Esophagus squamous epithelium (tissue), 5 donors: ENCODE data around the gene ITGB6. TPM values are rescaled to one million over a fixed set of nuclear protein-coding genes. Genes with fewer than 3 reads are reported as not detected.

Source experiments
- DNase-seq: peaks from one replicate; lab custom pipeline; 2025; lab: John Stamatoyannopoulos, UW
- H3K27ac ChIP-seq, 4 donors: fragments of 200-600 bp; sonication (generic); one replicate each; pipeline ENCODE4 v1.5.1; 2016 to 2019; ENCODE audit warnings: mild to moderate bottlenecking in 1 of 4
- H3K27me3 ChIP-seq, 4 donors: fragments of 200-600 bp; sonication (generic); 1 replicate in 3 of 4; 2 replicates in 1 of 4; pipeline versions ENCODE4 v1.5.1 to v1.6.0; 2017 to 2021; ENCODE audit warnings: antibody characterized with exemption in 1 of 4
- H3K36me3 ChIP-seq, 3 donors: fragments of 200-600 bp; sonication (generic); one replicate each; pipeline ENCODE4 v1.5.1; 2016 to 2019
- H3K4me1 ChIP-seq, 3 donors: fragments of 200-600 bp; sonication (generic); one replicate each; pipeline ENCODE4 v1.5.1; 2017 to 2019
- H3K4me3 ChIP-seq, 4 donors: fragments of 200-600 bp; sonication (generic); 1 replicate in 3 of 4; 2 replicates in 1 of 4; pipeline ENCODE4 v1.5.1; 2016 to 2019; ENCODE audit warnings: mild to moderate bottlenecking in 2 of 4, moderate library complexity in 1 of 4
- H3K9me3 ChIP-seq, 3 donors: fragments of 200-600 bp; sonication (generic); one replicate each; pipeline ENCODE4 v1.5.1; 2016 to 2019
- POLR2A ChIP-seq, 4 donors: fragments of 450-650 bp; IDR thresholded peaks; one replicate each; pipeline ENCODE4 v1.6.1; 2017; ENCODE audit warnings: antibody characterized with exemption in 4 of 4, mild to moderate bottlenecking in 4 of 4, moderate library complexity in 3 of 4
- WGBS, 2 donors: methylation state at CpG; one replicate each; pipeline ENCODE4 v1.1.5; 2018; 5-methylcytosine and 5-hydroxymethylcytosine counted together
- intact Hi-C: fragments of 100-400 bp; cut with DNase I; formaldehyde crosslinking; loops from one replicate; pipeline ENCODE4 v1.15.0; 2022
- total RNA-seq, 4 donors: library from RNA; depleted of rRNA; stranded (reverse); fragments of >200 nt; gene quantifications; one replicate each; pipeline ENCODE4 v1.1.0, GENCODE V29; 2016
- TF ChIP-seq, protein P1 (sequence below), 6 experiments: fragments of 450-650 bp in 4 of 6; fragments of 200-600 bp in 2 of 6; sonication (generic) in 2 of 6; IDR thresholded peaks; one replicate each; pipeline ENCODE4 v1.5.1; 2016 to 2019; ENCODE audit warnings: antibody characterized with exemption in 6 of 6, mild to moderate bottlenecking in 4 of 6, moderate library complexity in 4 of 6
- donor health status: DM: yes; HTN: yes; CAD: no.

Gene ITGB6
- total RNA-seq, 4 donors from 2014 or later = 25.3 to 42.2 (median 33.6) TPM

DNA sequence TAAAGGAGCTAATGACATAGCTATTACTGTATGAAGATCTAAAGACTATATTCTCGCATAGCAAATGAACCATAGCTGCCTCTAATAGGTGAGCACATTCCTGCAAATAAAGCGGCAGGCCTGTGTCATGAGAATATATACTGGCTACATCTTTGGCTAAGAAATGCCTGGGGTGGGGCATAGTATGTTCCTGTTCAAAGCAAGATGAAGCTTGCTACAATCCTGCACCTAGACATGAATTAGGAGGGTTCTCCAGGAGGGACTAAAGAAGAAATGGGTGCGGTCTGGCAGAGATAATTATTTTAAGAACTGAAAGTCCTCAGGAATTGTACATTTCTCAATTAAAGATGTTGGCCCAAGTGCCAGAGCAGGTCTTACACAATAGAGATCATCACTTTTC is 90.8 kb downstream of the ITGB6 start:
- Histone ChIP-seq H3K27ac (peak overlapping the region; percentile 59 to 82 (median 64)), H3K4me1 (peaks cover 0 to 33% (median 5%) of the 10 kb centered on the region in 3 donors), H3K4me3 (no peak overlapping the region), H3K36me3 (peaks cover 0 to 30% (median 0%) of the 10 kb centered on the region in 3 donors), H3K9me3 (no peaks in the 10 kb centered on the region), H3K27me3 (no peaks in the 10 kb centered on the region)
- DNase-seq = no peak
- intact Hi-C loops = no loop called here
- no peak for TF ChIP-seq POLR2A (IDR thresholded peaks at IDR 0.05)
- TF ChIP-seq, protein P1, sequence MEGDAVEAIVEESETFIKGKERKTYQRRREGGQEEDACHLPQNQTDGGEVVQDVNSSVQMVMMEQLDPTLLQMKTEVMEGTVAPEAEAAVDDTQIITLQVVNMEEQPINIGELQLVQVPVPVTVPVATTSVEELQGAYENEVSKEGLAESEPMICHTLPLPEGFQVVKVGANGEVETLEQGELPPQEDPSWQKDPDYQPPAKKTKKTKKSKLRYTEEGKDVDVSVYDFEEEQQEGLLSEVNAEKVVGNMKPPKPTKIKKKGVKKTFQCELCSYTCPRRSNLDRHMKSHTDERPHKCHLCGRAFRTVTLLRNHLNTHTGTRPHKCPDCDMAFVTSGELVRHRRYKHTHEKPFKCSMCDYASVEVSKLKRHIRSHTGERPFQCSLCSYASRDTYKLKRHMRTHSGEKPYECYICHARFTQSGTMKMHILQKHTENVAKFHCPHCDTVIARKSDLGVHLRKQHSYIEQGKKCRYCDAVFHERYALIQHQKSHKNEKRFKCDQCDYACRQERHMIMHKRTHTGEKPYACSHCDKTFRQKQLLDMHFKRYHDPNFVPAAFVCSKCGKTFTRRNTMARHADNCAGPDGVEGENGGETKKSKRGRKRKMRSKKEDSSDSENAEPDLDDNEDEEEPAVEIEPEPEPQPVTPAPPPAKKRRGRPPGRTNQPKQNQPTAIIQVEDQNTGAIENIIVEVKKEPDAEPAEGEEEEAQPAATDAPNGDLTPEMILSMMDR (IDR thresholded peaks at IDR 0.05) = no peak
- WGBS, 2 donors = 33 to 71% methylated on average over 3 of the region's 3 CpGs

DNA sequence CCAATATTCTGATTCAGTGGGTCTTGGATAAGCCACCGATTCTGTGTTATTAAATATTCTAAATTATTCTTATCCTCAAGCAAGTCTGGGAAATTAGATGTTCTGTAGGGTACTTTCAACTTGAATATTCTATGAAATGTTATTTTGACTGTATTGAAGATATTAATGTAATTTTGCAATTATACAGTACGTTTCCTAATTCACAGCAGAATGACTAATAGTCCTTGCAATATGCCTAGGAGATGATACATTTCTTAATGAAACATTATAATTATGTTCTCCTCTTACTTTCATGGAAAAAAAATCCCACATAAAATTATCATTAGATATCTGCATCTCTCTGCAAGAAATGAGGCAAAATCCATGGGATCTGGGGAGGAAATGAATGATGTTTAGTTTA is 91.4 kb downstream of the ITGB6 start:
- Histone ChIP-seq H3K36me3 (peaks cover 0 to 35% (median 0%) of the 10 kb centered on the region in 3 donors), H3K4me3 (no peak overlapping the region), H3K4me1 (peaks cover 0 to 28% (median 5%) of the 10 kb centered on the region in 3 donors), H3K27me3 (no peaks in the 10 kb centered on the region), H3K27ac (peak overlapping the region in 2 of 4 donors; percentile 39 to 82), H3K9me3 (no peaks in the 10 kb centered on the region)
- DNase-seq = no peak
- intact Hi-C loops = no loop called here
- WGBS, 2 donors = 47 to 61% methylated on average over 2 of the region's 2 CpGs
- TF ChIP-seq POLR2A (IDR thresholded peaks at IDR 0.05) = no peak
- TF ChIP-seq, protein P1 (IDR thresholded peaks at IDR 0.05) = no peak

DNA sequence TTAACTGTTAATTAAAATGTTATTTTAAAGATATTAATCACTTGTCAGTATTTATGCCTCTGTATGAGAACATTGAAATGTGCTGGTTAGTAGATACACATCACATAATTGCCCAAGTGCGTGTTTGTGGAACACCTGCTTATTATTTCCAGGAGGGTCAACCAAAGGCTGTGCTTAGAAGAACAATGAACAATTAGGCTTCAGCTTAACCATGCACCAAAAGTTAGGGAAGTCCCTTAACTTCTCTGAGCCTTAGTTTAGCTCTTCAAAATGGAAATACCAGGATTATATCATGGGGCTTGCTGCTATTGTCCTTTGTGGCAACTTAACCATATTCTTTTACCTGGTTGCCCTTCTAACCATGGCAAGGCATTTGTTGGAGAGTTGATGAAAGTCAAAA is 94.7 kb downstream of the ITGB6 start:
- H3K4me3 ChIP-seq = no peak overlapping the region
- peaks cover 0 to 57% (median 0%) of the 10 kb centered on the region in 3 donors for H3K36me3 ChIP-seq
- peaks cover 0 to 21% (median 3%) of the 10 kb centered on the region in 3 donors for H3K4me1 ChIP-seq
- no peaks in the 10 kb centered on the region for H3K9me3 ChIP-seq
- TF ChIP-seq, protein P1 (IDR thresholded peaks at IDR 0.05) = no peak
- TF ChIP-seq POLR2A (IDR thresholded peaks at IDR 0.05) = no peak
- intact Hi-C loops = no loop called here
- no peak for DNase-seq
- no peak overlapping the region for H3K27ac ChIP-seq
- WGBS, 2 donors = 75 to 91% methylated on average over 1 of the region's 1 CpG
- H3K27me3 ChIP-seq = no peaks in the 10 kb centered on the region

DNA sequence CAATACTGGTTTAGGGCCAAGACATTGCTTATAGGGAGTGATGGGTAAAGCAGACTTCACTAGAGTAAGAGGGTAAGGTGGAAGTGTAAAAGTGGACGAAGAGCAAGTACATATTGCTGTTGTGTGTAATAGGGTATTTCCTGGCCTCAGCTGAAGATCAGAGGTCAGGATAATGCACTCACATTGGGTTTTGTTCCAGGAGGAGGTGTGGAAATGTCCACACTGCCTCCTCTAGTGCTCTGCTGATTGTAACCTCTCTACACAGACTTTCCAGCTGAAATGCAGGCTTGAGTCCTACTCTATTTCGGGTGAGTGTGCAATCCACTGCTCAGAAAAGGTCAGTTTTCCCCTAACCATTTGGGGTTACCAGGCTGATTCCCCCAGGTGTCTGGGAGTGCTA is 96.0 kb downstream of the ITGB6 start:
- Histone ChIP-seq H3K27me3 (no peaks in the 10 kb centered on the region), H3K4me1 (peaks cover 0 to 8% (median 0%) of the 10 kb centered on the region in 3 donors), H3K9me3 (no peaks in the 10 kb centered on the region), H3K27ac (no peak overlapping the region), H3K36me3 (peaks cover 0 to 68% (median 0%) of the 10 kb centered on the region in 3 donors), H3K4me3 (no peak overlapping the region)
- WGBS, 2 donors = 80 to 81% methylated on average over 2 of the region's 2 CpGs
- DNase-seq = no peak
- no peak for TF ChIP-seq POLR2A (IDR thresholded peaks at IDR 0.05)
- intact Hi-C loops = no loop called here

DNA sequence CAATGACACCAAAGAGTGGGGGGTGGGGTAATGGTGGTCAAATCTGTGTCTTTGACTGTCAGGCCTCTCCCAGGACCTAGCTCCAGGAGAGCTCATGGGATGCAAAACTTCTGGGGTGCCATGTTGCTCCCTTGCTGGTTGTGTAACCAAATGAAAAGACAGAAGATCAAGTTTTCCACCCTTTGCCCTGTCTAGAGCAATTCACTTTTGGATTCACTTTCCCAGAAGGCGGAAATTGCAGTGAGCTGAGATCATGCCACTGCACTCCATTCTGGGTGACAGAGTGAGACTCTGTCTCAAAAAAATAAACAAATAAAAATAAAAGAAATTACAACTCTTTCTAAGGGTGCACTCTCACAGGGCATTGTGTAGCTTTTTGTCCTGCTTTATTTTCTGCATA is 102.7 kb downstream of the ITGB6 start:
- intact Hi-C loops = no loop called here
- Histone ChIP-seq H3K27me3 (no peaks in the 10 kb centered on the region), H3K4me1 (no peaks in the 10 kb centered on the region), H3K36me3 (peaks cover 0 to 26% (median 0%) of the 10 kb centered on the region in 3 donors), H3K4me3 (no peak overlapping the region), H3K9me3 (peaks cover 0 to 3% (median 0%) of the 10 kb centered on the region in 3 donors), H3K27ac (no peak overlapping the region)
- TF ChIP-seq POLR2A (IDR thresholded peaks at IDR 0.05) = no peak
- WGBS, 2 donors = 75 to 100% methylated on average over 1 of the region's 1 CpG
- DNase-seq = no peak

DNA sequence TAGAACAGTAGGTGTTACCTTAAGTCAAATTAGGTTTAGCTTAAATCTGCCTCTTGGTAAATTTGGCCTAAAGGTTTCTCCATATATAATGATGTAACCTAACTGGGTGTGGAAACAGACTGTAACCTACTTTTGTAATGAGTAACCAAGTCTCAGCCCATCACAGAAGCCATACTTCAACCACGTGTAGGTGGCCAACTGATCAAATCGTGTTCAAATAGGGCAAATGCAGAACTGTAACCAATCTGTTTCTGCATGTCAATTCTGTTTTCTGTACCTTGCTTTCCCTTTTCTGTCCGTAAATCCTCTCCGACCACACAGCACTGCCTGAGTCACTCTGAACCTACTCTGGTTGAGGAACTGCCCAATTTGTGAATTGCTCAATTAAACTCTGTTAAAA is 103.7 kb downstream of the ITGB6 start:
- TF ChIP-seq POLR2A (IDR thresholded peaks at IDR 0.05) = no peak
- TF ChIP-seq, protein P1 (IDR thresholded peaks at IDR 0.05) = no peak
- intact Hi-C loops = no loop called here
- Histone ChIP-seq H3K27ac (no peak overlapping the region), H3K9me3 (peaks cover 0 to 4% (median 0%) of the 10 kb centered on the region in 3 donors), H3K4me1 (peaks cover 0 to 5% (median 4%) of the 10 kb centered on the region in 3 donors), H3K4me3 (no peak overlapping the region), H3K27me3 (no peaks in the 10 kb centered on the region), H3K36me3 (peaks cover 0 to 16% (median 0%) of the 10 kb centered on the region in 3 donors)
- no peak for DNase-seq
- 43% methylated on average over 4 of the region's 4 CpGs for WGBS, 2 donors
